Trophoblast cell (in vitro differentiated cells and primary cell): ENCODE results near the gene WDR82.
A peak's percentile ranks its signal among the peaks of the same experiment; 100 is the strongest.

ENCODE experiments used
- DNase-seq, 2 donors: peaks; one replicate each; pipeline ENCODE4 v3.0.0-alpha.2; 2016
- H2AFZ ChIP-seq: 2 replicates; pipeline ENCODE4 v1.6.1; 2013; ENCODE audit warnings: low read length, moderate library complexity, mild to moderate bottlenecking; ENCODE audit not compliant: insufficient read depth, poor library complexity
- H2AK5ac ChIP-seq: 2 replicates; pipeline ENCODE4 v1.6.1; 2013; ENCODE audit warnings: mild to moderate bottlenecking, low read length
- H2BK120ac ChIP-seq: 2 replicates; pipeline ENCODE4 v1.6.1; 2013; ENCODE audit warnings: low read length, mild to moderate bottlenecking, moderate library complexity; ENCODE audit not compliant: insufficient read depth, poor library complexity
- H2BK12ac ChIP-seq: 2 replicates; pipeline ENCODE4 v1.6.1; 2013; ENCODE audit warnings: mild to moderate bottlenecking, low read length, moderate library complexity
- H2BK5ac ChIP-seq: 2 replicates; pipeline ENCODE4 v1.6.1; 2013; ENCODE audit warnings: low read length, low read depth, moderate library complexity, mild to moderate bottlenecking; ENCODE audit not compliant: poor library complexity
- H3K14ac ChIP-seq: 2 replicates; pipeline ENCODE4 v1.6.1; 2013; ENCODE audit warnings: mild to moderate bottlenecking, low read length
- H3K18ac ChIP-seq: 2 replicates; pipeline ENCODE4 v1.6.1; 2013; ENCODE audit warnings: mild to moderate bottlenecking, low read length
- H3K23ac ChIP-seq: 2 replicates; pipeline ENCODE4 v1.6.1; 2013; ENCODE audit warnings: low read length
- H3K27ac ChIP-seq: 2 replicates; pipeline ENCODE4 v1.5.1; 2013; ENCODE audit warnings: low read depth, mild to moderate bottlenecking, inconsistent platforms, low read length, moderate library complexity
- H3K27me3 ChIP-seq: 2 replicates; pipeline ENCODE4 v1.6.1; 2013; ENCODE audit warnings: inconsistent platforms, mild to moderate bottlenecking, low read length, moderate library complexity; ENCODE audit not compliant: insufficient read depth
- H3K36me3 ChIP-seq, 2 experiments: 1 replicate in 1 of 2; 2 replicates in 1 of 2; pipeline ENCODE4 v1.6.1; 2013; ENCODE audit warnings: low read length in 2 of 2, mild to moderate bottlenecking in 2 of 2, moderate library complexity in 1 of 2; ENCODE audit not compliant: insufficient read depth in 2 of 2, control insufficient read depth in 1 of 2
- H3K4ac ChIP-seq: 2 replicates; pipeline ENCODE4 v1.6.1; 2013; ENCODE audit warnings: low read depth, mild to moderate bottlenecking, low read length, moderate library complexity
- H3K4me1 ChIP-seq, 2 experiments: 1 replicate in 1 of 2; 2 replicates in 1 of 2; pipeline ENCODE4 v1.6.1; 2013; ENCODE audit warnings: low read length in 2 of 2, mild to moderate bottlenecking in 2 of 2, moderate library complexity in 1 of 2; ENCODE audit not compliant: insufficient read depth in 2 of 2, control insufficient read depth in 1 of 2
- H3K4me2 ChIP-seq: 2 replicates; pipeline ENCODE4 v1.6.1; 2013; ENCODE audit warnings: inconsistent platforms, mild to moderate bottlenecking, low read length, moderate library complexity
- H3K4me3 ChIP-seq: 2 replicates; pipeline ENCODE4 v1.5.1; 2013; ENCODE audit warnings: mild to moderate bottlenecking, low read depth, low read length, inconsistent platforms
- H3K79me1 ChIP-seq: one replicate; pipeline ENCODE4 v1.6.1; 2013; ENCODE audit warnings: low read length
- H3K79me2 ChIP-seq: 2 replicates; pipeline ENCODE4 v1.6.1; 2013; ENCODE audit warnings: low read length, mild to moderate bottlenecking; ENCODE audit not compliant: control insufficient read depth, insufficient read depth, poor library complexity
- H3K9ac ChIP-seq: 2 replicates; pipeline ENCODE4 v1.6.1; 2013; ENCODE audit warnings: mild to moderate bottlenecking, low read length
- H3K9me3 ChIP-seq: 2 replicates; pipeline ENCODE4 v1.6.1; 2013; ENCODE audit warnings: low read depth, mild to moderate bottlenecking, control low read depth, inconsistent platforms, low read length; ENCODE audit not compliant: insufficient read depth
- H4K12ac ChIP-seq: 2 replicates; pipeline ENCODE4 v1.6.1; 2013; ENCODE audit warnings: low read depth, mild to moderate bottlenecking, low read length, moderate library complexity
- H4K8ac ChIP-seq: 2 replicates; pipeline ENCODE4 v1.6.1; 2013; ENCODE audit warnings: low read depth, mild to moderate bottlenecking, low read length, moderate library complexity
- H4K91ac ChIP-seq: one replicate; pipeline ENCODE4 v1.6.1; 2013; ENCODE audit warnings: low read depth, mild to moderate bottlenecking, low read length, moderate library complexity
- WGBS: extraction: QIAGEN DNeasy Blood & Tissue Kit; methylation state at CpG from one replicate; pipeline ENCODE4 v1.1.7; 2013; ENCODE audit warnings: missing lambda C conversion rate; ENCODE audit not compliant: insufficient read length, insufficient coverage; ENCODE audit errors: extremely low coverage; 5-methylcytosine and 5-hydroxymethylcytosine counted together

WDR82 gene

DNA sequence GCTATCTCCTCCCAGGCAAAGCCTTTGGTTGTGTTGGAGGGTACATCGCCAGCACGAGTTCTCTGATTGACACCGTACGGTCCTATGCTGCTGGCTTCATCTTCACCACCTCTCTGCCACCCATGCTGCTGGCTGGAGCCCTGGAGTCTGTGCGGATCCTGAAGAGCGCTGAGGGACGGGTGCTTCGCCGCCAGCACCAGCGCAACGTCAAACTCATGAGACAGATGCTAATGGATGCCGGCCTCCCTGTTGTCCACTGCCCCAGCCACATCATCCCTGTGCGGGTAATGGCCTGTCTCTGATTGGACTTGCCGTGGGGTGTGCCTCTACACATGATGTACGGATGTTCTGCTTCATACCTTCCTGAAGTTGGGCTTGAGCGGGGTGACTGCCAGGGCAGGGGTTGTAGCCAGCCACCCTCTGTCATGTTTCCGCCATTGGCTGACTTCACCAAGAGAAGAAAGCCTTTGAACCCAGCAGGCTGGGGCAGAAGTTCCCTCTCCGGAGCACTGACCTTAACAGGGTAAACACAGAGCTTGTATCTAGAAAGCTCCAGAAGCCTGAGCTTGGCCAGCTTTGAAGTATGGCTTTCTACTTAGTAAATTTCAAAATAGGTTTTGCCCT lies 67.1 kb downstream of the WDR82 start:
- H3K4ac ChIP-seq, result no peak overlapping the region
- H3K4me1 ChIP-seq, result no peaks in the 10 kb centered on the region
- no peaks in the 10 kb centered on the region for H3K27me3 ChIP-seq
- no peak overlapping the region for H2BK120ac ChIP-seq
- H2BK12ac ChIP-seq, result no peak overlapping the region
- no peak overlapping the region for H3K14ac ChIP-seq
- no peak overlapping the region for H3K4me3 ChIP-seq
- no peak overlapping the region for H4K91ac ChIP-seq
- H3K9ac ChIP-seq, result no peak overlapping the region
- no peaks in the 10 kb centered on the region for H3K79me1 ChIP-seq
- H4K8ac ChIP-seq, result no peak overlapping the region
- WGBS, result no CpG with 5 or more reads among the region's 18 CpGs
- no peak for DNase-seq
- no peak overlapping the region for H2AFZ ChIP-seq
- H2AK5ac ChIP-seq, result no peak overlapping the region
- H3K9me3 ChIP-seq, result peaks cover 5% of the 10 kb centered on the region
- no peak overlapping the region for H3K18ac ChIP-seq
- no peaks in the 10 kb centered on the region for H3K79me2 ChIP-seq
- no peak overlapping the region for H2BK5ac ChIP-seq
- H3K4me2 ChIP-seq, result no peak overlapping the region
- peaks cover 58 to 75% of the 10 kb centered on the region in 2 experiments for H3K36me3 ChIP-seq
- H3K23ac ChIP-seq, result no peak overlapping the region
- H3K27ac ChIP-seq, result no peak overlapping the region
- no peak overlapping the region for H4K12ac ChIP-seq

DNA sequence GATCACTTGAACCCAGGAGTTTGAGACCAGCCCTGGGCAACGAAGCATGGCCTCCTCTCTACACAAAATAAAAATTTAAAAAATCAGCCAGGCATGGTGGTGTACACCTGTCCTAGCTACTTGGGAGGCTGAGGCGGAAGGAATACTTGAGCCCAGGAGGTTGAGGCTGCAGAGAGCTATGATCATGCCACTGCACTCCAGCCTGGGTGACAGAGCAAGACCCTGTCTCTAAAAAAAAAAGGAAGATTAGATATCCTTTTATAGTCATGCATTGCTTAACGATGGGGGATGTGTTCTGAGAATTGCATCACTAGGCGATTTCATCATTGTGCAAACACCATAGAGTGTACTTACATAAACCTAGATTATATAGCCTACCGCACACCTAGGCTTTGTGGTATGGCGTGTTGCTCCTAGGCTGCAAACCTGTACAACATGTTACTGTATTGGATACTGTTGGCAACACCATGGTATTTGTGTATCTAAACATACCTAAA lies 67.9 kb downstream of the WDR82 start:
- Histone ChIP-seq H3K4me3 (no peak overlapping the region), H3K9me3 (peaks cover 5% of the 10 kb centered on the region), H4K12ac (no peak overlapping the region), H3K4ac (no peak overlapping the region), H3K79me1 (no peaks in the 10 kb centered on the region), H3K27ac (no peak overlapping the region), H4K91ac (no peak overlapping the region), H3K36me3 (peaks cover 60 to 83% of the 10 kb centered on the region in 2 experiments), H3K14ac (no peak overlapping the region), H2BK120ac (no peak overlapping the region), H4K8ac (no peak overlapping the region), H3K4me2 (no peak overlapping the region), H3K4me1 (no peaks in the 10 kb centered on the region), H2AFZ (no peak overlapping the region), H2AK5ac (no peak overlapping the region), H3K79me2 (no peaks in the 10 kb centered on the region), H3K27me3 (no peaks in the 10 kb centered on the region), H3K18ac (no peak overlapping the region), H2BK5ac (no peak overlapping the region), H3K23ac (no peak overlapping the region), H3K9ac (no peak overlapping the region), H2BK12ac (no peak overlapping the region)
- DNase-seq, result peak in 1 of 2 donors; percentile 64
- no CpG with 5 or more reads among the region's 6 CpGs for WGBS

DNA sequence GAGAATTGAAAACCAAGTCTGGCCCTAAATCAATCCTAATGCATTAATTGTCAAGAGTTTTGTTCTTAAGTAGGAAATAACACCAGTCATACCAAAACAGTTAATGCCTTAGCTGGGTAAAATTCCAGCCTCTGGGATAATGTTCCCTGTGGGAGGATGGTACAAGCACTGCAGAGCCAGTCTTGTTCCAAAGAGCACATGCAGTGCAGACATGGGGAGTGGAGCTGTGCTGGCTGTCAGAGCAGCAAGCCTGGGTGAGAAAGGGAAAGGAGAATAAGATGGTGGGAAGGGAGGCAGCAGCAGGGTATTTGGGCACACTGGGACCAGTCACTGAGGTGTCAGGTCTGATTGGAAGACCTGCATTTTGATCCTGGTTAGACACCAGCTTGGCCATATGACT lies 68.4 kb downstream of the WDR82 start:
- no peak overlapping the region for H4K8ac ChIP-seq
- no peak overlapping the region for H2BK12ac ChIP-seq
- H3K79me1 ChIP-seq, result no peaks in the 10 kb centered on the region
- H3K4me2 ChIP-seq, result no peak overlapping the region
- no peak overlapping the region for H2BK5ac ChIP-seq
- no peaks in the 10 kb centered on the region for H3K4me1 ChIP-seq
- H3K14ac ChIP-seq, result no peak overlapping the region
- no peak overlapping the region for H3K9ac ChIP-seq
- peaks cover 57 to 81% of the 10 kb centered on the region in 2 experiments for H3K36me3 ChIP-seq
- H2AFZ ChIP-seq, result no peak overlapping the region
- H4K12ac ChIP-seq, result no peak overlapping the region
- no peak overlapping the region for H3K4me3 ChIP-seq
- H3K79me2 ChIP-seq, result no peaks in the 10 kb centered on the region
- no peak overlapping the region for H3K23ac ChIP-seq
- no peak overlapping the region for H3K27ac ChIP-seq
- H2BK120ac ChIP-seq, result no peak overlapping the region
- H3K4ac ChIP-seq, result no peak overlapping the region
- H3K27me3 ChIP-seq, result no peaks in the 10 kb centered on the region
- H3K18ac ChIP-seq, result no peak overlapping the region
- no peak overlapping the region for H2AK5ac ChIP-seq
- no peak for DNase-seq
- no peak overlapping the region for H4K91ac ChIP-seq
- H3K9me3 ChIP-seq, result peaks cover 2% of the 10 kb centered on the region

DNA sequence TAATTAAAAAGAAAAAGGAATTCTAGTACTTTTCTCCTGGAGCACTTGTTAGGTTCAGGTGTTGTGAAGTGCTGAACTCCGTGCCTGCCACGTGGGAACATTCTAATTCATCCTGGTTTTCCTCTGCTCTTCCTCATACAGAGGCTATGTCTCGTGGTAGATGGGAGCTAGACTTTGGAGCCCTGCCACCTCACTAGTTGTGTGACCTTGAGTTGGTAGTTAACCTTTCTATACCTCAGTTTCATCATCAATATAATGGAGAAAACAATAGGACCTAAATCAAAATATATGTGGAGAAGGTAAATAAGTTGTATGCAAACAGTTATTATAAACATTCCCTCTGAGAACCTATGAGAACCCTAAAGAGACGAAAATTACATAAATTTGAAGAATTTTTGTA lies 69.9 kb downstream of the WDR82 start:
- WGBS, result no CpG with 5 or more reads among the region's 4 CpGs
- H2AK5ac ChIP-seq, result no peak overlapping the region
- peaks cover 57 to 82% of the 10 kb centered on the region in 2 experiments for H3K36me3 ChIP-seq
- no peak overlapping the region for H3K27ac ChIP-seq
- no peak overlapping the region for H2BK120ac ChIP-seq
- H3K4ac ChIP-seq, result no peak overlapping the region
- H3K14ac ChIP-seq, result no peak overlapping the region
- H4K8ac ChIP-seq, result no peak overlapping the region
- no peaks in the 10 kb centered on the region for H3K79me2 ChIP-seq
- no peak overlapping the region for H4K12ac ChIP-seq
- no peaks in the 10 kb centered on the region for H3K27me3 ChIP-seq
- H3K4me2 ChIP-seq, result no peak overlapping the region
- no peaks in the 10 kb centered on the region for H3K79me1 ChIP-seq
- no peak overlapping the region for H4K91ac ChIP-seq
- H3K9me3 ChIP-seq, result peaks cover 2% of the 10 kb centered on the region
- H3K18ac ChIP-seq, result no peak overlapping the region
- H2BK5ac ChIP-seq, result no peak overlapping the region
- H3K23ac ChIP-seq, result no peak overlapping the region
- H2AFZ ChIP-seq, result no peak overlapping the region
- H3K4me3 ChIP-seq, result no peak overlapping the region
- no peak overlapping the region for H3K9ac ChIP-seq
- no peaks in the 10 kb centered on the region for H3K4me1 ChIP-seq
- H2BK12ac ChIP-seq, result no peak overlapping the region
- no peak for DNase-seq
